Fibroblast of the aortic adventitia (primary cell): Measurements from ENCODE around the gene PEX11B. TPM values are rescaled to one million over a fixed set of nuclear protein-coding genes. Genes with fewer than 3 reads are reported as not detected.

ENCODE experiments used
- DNase-seq: peaks from one replicate; pipeline ENCODE4 v3.0.0-alpha.2; 2010; ENCODE audit warnings: low read depth
- H3K4me3 ChIP-seq: 2 replicates; pipeline ENCODE4 v1.5.1; 2011; ENCODE audit warnings: low read depth, mild to moderate bottlenecking, control low read depth, low read length, moderate library complexity
- CTCF ChIP-seq: IDR thresholded peaks from 2 replicates; pipeline ENCODE4 v1.5.1; 2011; ENCODE audit warnings: mild to moderate bottlenecking, low read length, control low read depth, inconsistent platforms; ENCODE audit not compliant: insufficient read depth
- total RNA-seq: library from RNA; depleted of rRNA; stranded (reverse); fragments of >200 nt; gene quantifications from 2 replicates; pipeline ENCODE4 v1.2.3, GENCODE V29; 2012; ENCODE audit warnings: low replicate concordance

PEX11B gene
- total RNA-seq, 1 donor: 26.8 TPM

GRCh38 chr1:145886816-145887215 lies 31.7 kb downstream of the PEX11B start:
- H3K4me3 ChIP-seq: no peak overlapping the region
- TF ChIP-seq CTCF: no peak
- no peak for DNase-seq

- H3K4me3 ChIP-seq: peak overlapping the region; percentile 75
- no peak for DNase-seq
- TF ChIP-seq CTCF: no peak
These were observed 32.1 kb downstream of the PEX11B start for GRCh38 chr1:145886390-145886789.

- no peak for DNase-seq
- peak within 1 kb of the TSS; percentile 75 for H3K4me3 ChIP-seq
- TF ChIP-seq CTCF: no peak
These were observed 32.7 kb downstream of the PEX11B start, which contains the start of gene ANKRD35 for GRCh38 chr1:145885738-145886287. ANKRD35 (minus strand) TSS chr1:145885866; CDS start chr1:145885758, 108 bp downstream.

DNA sequence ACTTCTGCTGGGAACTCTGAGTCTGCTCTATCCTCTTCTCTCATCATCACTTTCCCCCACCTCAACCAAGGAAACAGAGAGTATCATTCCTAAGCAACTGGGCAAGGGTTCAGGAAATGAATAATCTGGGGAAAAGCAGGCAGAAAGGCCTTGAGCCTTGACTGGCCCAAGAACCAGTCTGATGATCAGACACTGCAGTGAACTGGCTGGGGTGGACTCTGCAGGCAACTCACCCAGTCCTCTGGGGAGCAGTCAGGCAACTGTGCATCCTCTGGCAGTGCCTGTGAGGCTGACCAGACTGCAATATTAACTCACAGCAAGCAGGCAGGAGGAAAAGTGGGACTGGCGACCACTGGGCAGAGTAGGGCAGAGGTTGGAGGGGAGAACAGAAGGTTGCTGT lies 33.8 kb downstream of the PEX11B start:
- H3K4me3 ChIP-seq: peak overlapping the region; percentile 6
- TF ChIP-seq CTCF: no peak
- DNase-seq: peak; percentile 68

DNA sequence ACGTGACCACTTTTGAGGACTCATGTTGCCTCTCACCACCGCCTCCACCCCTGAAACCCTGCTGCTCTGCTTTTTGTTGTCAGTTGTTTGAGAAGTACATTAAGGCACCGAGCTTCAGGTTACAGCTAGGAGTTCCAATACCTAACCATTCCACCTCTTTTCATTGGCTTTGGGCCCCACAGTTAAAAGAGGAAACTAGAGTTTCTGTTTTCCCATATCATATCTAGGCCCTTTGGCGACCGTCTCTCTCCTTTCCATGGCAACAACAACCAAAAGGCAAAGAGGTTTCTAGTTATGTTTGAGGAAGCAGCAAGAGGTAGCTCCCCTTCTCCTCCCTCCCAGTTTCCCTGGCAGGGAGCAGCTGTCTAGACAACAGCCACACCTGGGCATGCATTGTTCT lies 38.7 kb downstream of the PEX11B start:
- H3K4me3 ChIP-seq: no peak overlapping the region
- no peak for TF ChIP-seq CTCF
- DNase-seq: no peak

GRCh38 chr1:145878724-145879123 lies 39.8 kb downstream of the PEX11B start:
- no peak for TF ChIP-seq CTCF
- no peak for DNase-seq

DNA sequence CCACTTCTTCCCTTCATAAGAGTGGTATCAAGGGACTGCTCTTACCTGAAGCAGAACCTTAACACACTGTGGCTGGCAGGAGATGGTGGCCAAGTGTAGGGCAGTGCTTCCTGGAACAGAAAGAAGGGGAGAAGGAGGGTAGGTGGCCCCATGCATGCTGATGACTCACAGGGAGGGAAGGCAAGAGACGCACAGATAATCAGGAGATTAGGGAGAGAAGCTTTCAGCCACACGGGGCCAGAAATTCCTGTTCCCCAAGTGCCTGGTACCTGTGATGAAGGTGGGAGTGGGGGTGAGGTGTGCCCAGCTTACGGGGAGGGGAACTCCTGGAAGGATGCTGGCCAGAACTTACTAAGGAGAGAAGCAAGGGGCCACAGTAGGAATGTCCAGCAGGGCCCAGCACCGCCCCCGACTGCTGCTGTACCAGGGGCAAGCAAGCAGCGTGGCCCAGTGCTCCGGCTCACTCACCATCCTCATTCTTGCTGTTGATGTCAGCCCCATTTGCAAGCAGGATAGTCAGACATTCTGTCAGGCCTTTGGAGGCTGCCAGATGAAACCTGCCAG lies 40.5 kb downstream of the PEX11B start:
- DNase-seq: no peak
- no peak overlapping the region for H3K4me3 ChIP-seq
- no peak for TF ChIP-seq CTCF

More at GRCh38 chr1:145878724-145879123, 39.8 kb downstream of the PEX11B start:
- no peak overlapping the region for H3K4me3 ChIP-seq
